ENCODE data around the gene DRGX.

The DRGX gene

GRCh38 chr10:49382226-49382625 lies 13.7 kb downstream of the DRGX start:
- DNase-seq (ENCODE audit: low read depth, low spot score), result no peak

GRCh38 chr10:49381111-49381900 lies 14.6 kb downstream of the DRGX start:
- DNase-seq (ENCODE audit: low read depth, low spot score), result no peak

- no peak for DNase-seq (ENCODE audit: low read depth, low spot score)
Measured at GRCh38 chr10:49379596-49380410, 16.1 kb downstream of the DRGX start.

- no peak for DNase-seq (ENCODE audit: low read depth, low spot score)
Measured at GRCh38 chr10:49377256-49377655, 18.6 kb downstream of the DRGX start.

GRCh38 chr10:49375611-49376010 lies 20.3 kb downstream of the DRGX start:
- DNase-seq (ENCODE audit: low read depth, low spot score), result no peak

- no peak for DNase-seq (ENCODE audit: low read depth, low spot score)
Measured at GRCh38 chr10:49374740-49375139, 21.1 kb downstream of the DRGX start.

GRCh38 chr10:49373361-49373760 lies 22.5 kb downstream of the DRGX start:
- DNase-seq (ENCODE audit: low read depth, low spot score), result no peak

- DNase-seq (ENCODE audit: low read depth, low spot score), result no peak
Measured at GRCh38 chr10:49371967-49372366, 23.9 kb downstream of the DRGX start.

- DNase-seq (ENCODE audit: low read depth, low spot score), result no peak
Measured at GRCh38 chr10:49370326-49371100, 25.4 kb downstream of the DRGX start.

- no peak for DNase-seq (ENCODE audit: low read depth, low spot score)
Measured at GRCh38 chr10:49369216-49370162, 26.4 kb downstream of the DRGX start.

GRCh38 chr10:49368256-49368655 lies 27.6 kb downstream of the DRGX start:
- no peak for DNase-seq (ENCODE audit: low read depth, low spot score)

GRCh38 chr10:49367600-49367999 lies 28.3 kb downstream of the DRGX start:
- DNase-seq (ENCODE audit: low read depth, low spot score), result no peak

GRCh38 chr10:49366460-49366859 lies 29.4 kb downstream of the DRGX start:
- DNase-seq (ENCODE audit: low read depth, low spot score), result no peak

- DNase-seq (ENCODE audit: low read depth, low spot score), result no peak
Measured at GRCh38 chr10:49365675-49366415, 30.0 kb downstream of the DRGX start.

- DNase-seq (ENCODE audit: low read depth, low spot score), result no peak
Measured at GRCh38 chr10:49365275-49365674, 30.6 kb downstream of the DRGX start.

- DNase-seq (ENCODE audit: low read depth, low spot score), result no peak
Measured at GRCh38 chr10:49364747-49365146, 31.1 kb downstream of the DRGX start.

GRCh38 chr10:49364051-49364450 lies 31.8 kb downstream of the DRGX start:
- DNase-seq (ENCODE audit: low read depth, low spot score), result no peak

GRCh38 chr10:49363309-49364031 lies 32.4 kb downstream of the DRGX start:
- DNase-seq (ENCODE audit: low read depth, low spot score), result no peak

GRCh38 chr10:49362596-49363260 lies 33.2 kb downstream of the DRGX start:
- no peak for DNase-seq (ENCODE audit: low read depth, low spot score)
